HepG2 (cell line): ENCODE data around the gene PANK3. TPM values are rescaled to one million over a fixed set of nuclear protein-coding genes. Genes with fewer than 3 reads are reported as not detected.

Experiments
- ATAC-seq: fragments of 200-7000 bp; cut with Tn5 transposase; 3 replicates; pipeline ENCODE4 v1.9.1; 2020; ENCODE audit warnings: mild to moderate bottlenecking, moderate library complexity
- BruUV-seq: library from RNA; stranded (reverse); fragments of 400-500 nt; replicated peaks from 2 replicates; lab custom pipeline; 2021; lab: Mats Ljungman, UMichigan
- CTCF ChIA-PET: fragments of 300-600 bp; formaldehyde crosslinking; extraction: SDS; loops from one replicate; lab custom pipeline; 2021; ENCODE audit warnings: low total read pairs, inconsistent platforms, low intra/inter-chr PET ratio; lab: Yijun Ruan, JAX
- POLR2A ChIA-PET: fragments of 350-600 bp; sonication (Branson Sonifier 250); formaldehyde crosslinking; loops from one replicate; lab custom pipeline; 2020; ENCODE audit warnings: antibody characterized with exemption, inconsistent platforms; lab: Yijun Ruan, JAX
- DNase-seq: peaks from one replicate; pipeline ENCODE4 v3.0.0-alpha.2; 2015; ENCODE audit warnings: low spot score
- FAIRE-seq: peaks from 3 replicates; lab custom pipeline; 2011; peaks lifted over from hg19 to GRCh38; lab: Jason Lieb, UNC
- H2AFZ ChIP-seq: one replicate; pipeline ENCODE4 v1.6.1; 2011; ENCODE audit warnings: low read length, inconsistent platforms
- H3K27ac ChIP-seq: fragments of 300-600 bp; 3 replicates; pipeline ENCODE4 v1.8.0; 2011; ENCODE audit warnings: mixed run types, mild to moderate bottlenecking, mixed read lengths, low read length, inconsistent platforms; ENCODE audit not compliant: insufficient read depth; ENCODE audit errors: extremely low read length
- H3K27me3 ChIP-seq, 2 experiments: fragments of 200-600 bp in 1 of 2; 2 replicates in 1 of 2; 3 replicates in 1 of 2; pipeline versions ENCODE4 v1.6.0 to v1.8.0; 2011; ENCODE audit warnings: low read length in 2 of 2, mild to moderate bottlenecking in 2 of 2, moderate library complexity in 2 of 2, inconsistent platforms in 1 of 2; ENCODE audit not compliant: insufficient read depth in 2 of 2, control insufficient read depth in 1 of 2
- H3K36me3 ChIP-seq, 2 experiments: fragments of 200-600 bp in 1 of 2; replicated peaks in 1 of 2; 2 replicates in 1 of 2; 3 replicates in 1 of 2; pipeline versions ENCODE4 v1.5.1 to v1.8.0; 2011; ENCODE audit warnings: low read length in 2 of 2, inconsistent platforms in 1 of 2; ENCODE audit not compliant: insufficient read depth in 2 of 2, control insufficient read depth in 1 of 2
- H3K4me1 ChIP-seq: 2 replicates; pipeline ENCODE4 v1.5.1; 2012; ENCODE audit warnings: low read length, inconsistent platforms; ENCODE audit not compliant: insufficient read depth
- H3K4me2 ChIP-seq: 2 replicates; pipeline ENCODE4 v1.6.0; 2011; ENCODE audit warnings: low read depth, low read length, inconsistent platforms
- H3K4me3 ChIP-seq, 3 experiments: fragments of 200-600 bp in 1 of 3; sonication (generic), shearing (Covaris generic) in 1 of 3; replicated peaks in 1 of 3; 2 replicates each; pipeline ENCODE4 v1.5.1; 2011 to 2016; ENCODE audit warnings: low read length in 3 of 3, inconsistent platforms in 2 of 3, low read depth in 2 of 3, mild to moderate bottlenecking in 2 of 3, control low read depth in 1 of 3, mixed read lengths in 1 of 3; ENCODE audit not compliant: insufficient read depth in 1 of 3
- H3K79me2 ChIP-seq: one replicate; pipeline ENCODE4 v1.6.1; 2011; ENCODE audit warnings: low read length, inconsistent platforms; ENCODE audit not compliant: insufficient read depth
- H3K9ac ChIP-seq: 2 replicates; pipeline ENCODE4 v1.6.0; 2011; ENCODE audit warnings: mild to moderate bottlenecking, low read depth, low read length, inconsistent platforms; ENCODE audit not compliant: insufficient read depth
- H3K9me3 ChIP-seq: 2 replicates; pipeline ENCODE4 v1.5.1; 2012; ENCODE audit warnings: mild to moderate bottlenecking, low read length
- H4K20me1 ChIP-seq: 2 replicates; pipeline ENCODE4 v1.6.0; 2011; ENCODE audit warnings: inconsistent platforms, mild to moderate bottlenecking, low read length, moderate library complexity; ENCODE audit not compliant: insufficient read depth
- AHR ChIP-seq: IDR thresholded peaks from 2 replicates; pipeline ENCODE4 v1.6.1; 2018; ENCODE audit warnings: missing genetic modification reagents, missing compliant biosample characterization
- CBFB ChIP-seq: sonication (generic); formaldehyde crosslinking; IDR thresholded peaks from 2 replicates; pipeline ENCODE4 v1.4.0; 2020; ENCODE audit warnings: missing genetic modification reagents
- CEBPB ChIP-seq: IDR thresholded peaks from 2 replicates; pipeline ENCODE4 v1.6.1; 2011; ENCODE audit warnings: low read depth, low read length, improper control_type of control experiment, borderline replicate concordance
- CEBPG ChIP-seq: IDR thresholded peaks from 2 replicates; pipeline ENCODE4 v1.6.1; 2016
- CENPX ChIP-seq: sonication (generic); formaldehyde crosslinking; IDR thresholded peaks from 2 replicates; pipeline ENCODE4 v1.9.0; 2021; ENCODE audit warnings: mild to moderate bottlenecking, missing genetic modification reagents, moderate library complexity
- DMAP1 ChIP-seq: IDR thresholded peaks from 2 replicates; pipeline ENCODE4 v1.6.1; 2016
- HNF4A ChIP-seq: sonication (generic); formaldehyde crosslinking; IDR thresholded peaks from 2 replicates; pipeline ENCODE4 v1.4.0; 2020; ENCODE audit warnings: missing genetic modification reagents
- SIX1 ChIP-seq: sonication (generic); formaldehyde crosslinking; IDR thresholded peaks from 2 replicates; pipeline ENCODE4 v1.4.0; 2020; ENCODE audit warnings: missing genetic modification reagents, borderline replicate concordance
- ZNF3 ChIP-seq: IDR thresholded peaks from 2 replicates; pipeline ENCODE4 v1.7.0; 2017; ENCODE audit warnings: inconsistent platforms
- ZNF652 ChIP-seq: IDR thresholded peaks from 2 replicates; pipeline ENCODE4 v1.6.1; 2016; ENCODE audit warnings: low read depth, borderline replicate concordance
- ZSCAN12 ChIP-seq: sonication (generic); formaldehyde crosslinking; IDR thresholded peaks from 2 replicates; pipeline ENCODE4 v1.9.0; 2021; ENCODE audit warnings: mild to moderate bottlenecking, missing genetic modification reagents
- WGBS: methylation state at CpG from one replicate; pipeline ENCODE4 v1.1.6; 2017; ENCODE audit warnings: low lambda C conversion rate; 5-methylcytosine and 5-hydroxymethylcytosine counted together
- in situ Hi-C: cut with HindIII; loops from 2 replicates; pipeline ENCODE4 v1.10.0; 2017; ENCODE audit warnings: low pct_unique_long_range_greater_than_20kb; ENCODE audit not compliant: extremely low pct_ligation_motif_present
- intact Hi-C: fragments of 100-400 bp; cut with micrococcal nuclease; formaldehyde crosslinking; loops from one replicate; pipeline ENCODE4 v1.10.0; 2022; ENCODE audit not compliant: unreplicated experiment
- polyA plus RNA-seq, 8 experiments: library from polyadenylated mRNA; depleted of rRNA in 3 of 8; stranded (reverse) in 7 of 8; unstranded in 1 of 8; fragments of >200 nt; fragmentation: Illumina TruSeq in 4 of 8; extraction: Trizol in 4 of 8; gene quantifications; 2 replicates each; pipeline versions ENCODE4 v1.2.1 to v1.2.3, GENCODE V29; 2011 to 2016; ENCODE audit warnings: low read depth in 4 of 8, missing spikeins in 1 of 8, mixed read lengths in 1 of 8; ENCODE audit not compliant: insufficient read depth in 1 of 8
- total RNA-seq, 5 experiments: library from RNA; depleted of rRNA; stranded (reverse); fragments of >200 nt; fragmentation: Illumina TruSeq; extraction: Trizol; gene quantifications; 2 replicates each; pipeline ENCODE4 v1.2.3, GENCODE V29; 2016; ENCODE audit warnings: low read depth in 1 of 5
- TF ChIP-seq, protein P1 (sequence below): sonication (generic); formaldehyde crosslinking; IDR thresholded peaks from 2 replicates; pipeline ENCODE4 v1.4.0; 2020; ENCODE audit warnings: missing genetic modification reagents
- TF ChIP-seq, protein P2 (sequence below): sonication (generic); formaldehyde crosslinking; IDR thresholded peaks from 2 replicates; pipeline ENCODE4 v1.8.1; 2023; ENCODE audit warnings: mild to moderate bottlenecking, inconsistent platforms, moderate library complexity, missing genetic modification reagents, borderline replicate concordance
- TF ChIP-seq, protein P3 (sequence below): sonication (generic); formaldehyde crosslinking; IDR thresholded peaks from 2 replicates; pipeline ENCODE4 v1.8.1; 2022; ENCODE audit warnings: low read depth, mild to moderate bottlenecking, missing genetic modification reagents

The PANK3 gene
- total and polyA plus RNA-seq, 2 of the 13 experiments (the other 11 are each of a cell fraction or from before 2014, with no cell fraction given) = 26.9 to 69.5 TPM

DNA sequence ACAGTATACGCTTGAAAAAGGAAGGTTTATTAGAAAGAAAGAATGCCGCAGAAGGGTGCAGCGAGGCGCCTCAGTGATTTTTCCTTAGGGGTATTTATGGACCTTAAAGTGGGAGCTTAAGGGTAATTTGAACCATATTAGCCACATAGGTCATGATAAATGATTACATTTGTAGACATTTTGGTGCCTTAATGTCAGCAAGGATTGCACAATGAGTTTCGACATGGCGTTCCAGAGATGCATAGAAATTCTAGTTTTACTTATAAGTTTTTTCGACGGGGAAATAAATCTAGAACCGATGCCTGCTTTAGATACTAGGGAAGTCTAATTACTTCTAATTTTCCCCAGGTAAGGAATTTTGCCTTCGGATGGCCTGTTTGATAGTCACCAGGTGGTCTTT lies 20.7 kb upstream of the PANK3 start:
- intact Hi-C loops (no loop called here), in situ Hi-C loops (no loop called here)
- peak overlapping the region; percentile 33; the same call in 1 of the 2 replicates for H3K4me2 ChIP-seq
- H4K20me1 ChIP-seq = no peaks in the 10 kb centered on the region
- BruUV-seq = no TSS peak
- no peaks in the 10 kb centered on the region for H3K9me3 ChIP-seq
- 90% methylated on average over 10 of the region's 10 CpGs for WGBS
- no peaks in the 10 kb centered on the region for H3K36me3 ChIP-seq
- 0 out of 2 replicates have a peak overlapping the region, but pooled peaks have one; percentile 3 for H3K9ac ChIP-seq
- TF ChIP-seq CEBPB (peak; percentile 59), CEBPG (0 out of 2 replicates have a peak, but pooled peaks have one; percentile 23), CENPX (CRISPR knock-in tag) (no peak)
- TF ChIP-seq, all 625 proteins: peak for 2
- H3K27ac ChIP-seq = peak overlapping the region; percentile 50
- ATAC-seq = no peak
- peaks cover 69% of the 10 kb centered on the region for H3K4me1 ChIP-seq
- no peak overlapping the region for H2AFZ ChIP-seq
- H3K79me2 ChIP-seq = no peaks in the 10 kb centered on the region
- no peaks in the 10 kb centered on the region for H3K27me3 ChIP-seq
- ChIA-PET POLR2A (no interaction called here), CTCF (no interaction called here)
- no peak for FAIRE-seq
- no peak for DNase-seq
- H3K4me3 ChIP-seq = no peak overlapping the region; a peak in 1 of 6 replicates

DNA sequence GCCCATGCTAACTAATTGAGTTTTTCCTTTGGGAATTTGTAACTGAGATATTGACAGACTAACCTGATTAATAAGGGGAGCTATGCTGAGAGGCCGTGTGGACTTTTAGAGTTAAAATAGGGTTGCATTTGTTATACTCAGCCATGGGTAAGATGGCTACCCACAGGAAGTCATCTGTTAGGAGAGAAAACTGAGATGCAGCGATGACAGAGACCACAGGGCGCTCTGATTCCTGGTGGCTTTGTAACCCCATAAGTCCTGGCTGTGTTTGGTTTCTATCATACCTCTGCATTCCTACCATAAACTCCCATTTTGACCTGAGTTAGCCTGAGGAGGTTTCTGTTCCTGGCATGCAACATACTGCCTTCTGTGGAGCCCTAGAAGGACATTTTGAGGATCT lies 19.5 kb upstream of the PANK3 start:
- H3K9ac ChIP-seq = no peak overlapping the region
- no peak overlapping the region for H3K4me2 ChIP-seq
- H3K4me3 ChIP-seq = no peak overlapping the region
- ATAC-seq (no peak), DNase-seq (no peak), FAIRE-seq (no peak)
- peaks cover 57% of the 10 kb centered on the region for H3K4me1 ChIP-seq
- in situ Hi-C loops = no loop called here
- POLR2A ChIA-PET = no interaction called here
- no peak overlapping the region for H2AFZ ChIP-seq
- no peaks in the 10 kb centered on the region for H4K20me1 ChIP-seq
- no peak overlapping the region for H3K27ac ChIP-seq
- no peaks in the 10 kb centered on the region for H3K9me3 ChIP-seq
- no peaks in the 10 kb centered on the region for H3K36me3 ChIP-seq
- WGBS = 100% methylated on average over 3 of the region's 3 CpGs
- intact Hi-C loops = no loop called here
- no peaks in the 10 kb centered on the region for H3K27me3 ChIP-seq
- no TSS peak for BruUV-seq
- CTCF ChIA-PET = no interaction called here
- H3K79me2 ChIP-seq = no peaks in the 10 kb centered on the region
- TF ChIP-seq ZNF652 (CRISPR knock-in tag) = no peak
- TF ChIP-seq CBFB (CRISPR knock-in tag) = no peak
- TF ChIP-seq, protein P1, sequence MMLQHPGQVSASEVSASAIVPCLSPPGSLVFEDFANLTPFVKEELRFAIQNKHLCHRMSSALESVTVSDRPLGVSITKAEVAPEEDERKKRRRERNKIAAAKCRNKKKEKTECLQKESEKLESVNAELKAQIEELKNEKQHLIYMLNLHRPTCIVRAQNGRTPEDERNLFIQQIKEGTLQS (CRISPR knock-in tag) = no peak
- TF ChIP-seq SIX1 = no peak
- TF ChIP-seq ZSCAN12 (CRISPR knock-in tag) = no peak
- TF ChIP-seq, protein P2, sequence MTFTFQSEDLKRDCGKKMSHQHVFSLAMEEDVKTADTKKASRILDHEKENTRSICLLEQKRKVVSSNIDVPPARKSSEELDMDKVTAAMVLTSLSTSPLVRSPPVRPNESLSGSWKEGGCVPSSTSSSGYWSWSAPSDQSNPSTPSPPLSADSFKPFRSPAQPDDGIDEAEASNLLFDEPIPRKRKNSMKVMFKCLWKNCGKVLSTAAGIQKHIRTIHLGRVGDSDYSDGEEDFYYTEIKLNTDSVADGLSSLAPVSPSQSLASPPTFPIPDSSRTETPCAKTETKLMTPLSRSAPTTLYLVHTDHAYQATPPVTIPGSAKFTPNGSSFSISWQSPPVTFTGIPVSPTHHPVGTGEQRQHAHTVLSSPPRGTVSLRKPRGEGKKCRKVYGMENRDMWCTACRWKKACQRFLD (CRISPR knock-in tag) = no peak
- TF ChIP-seq, protein P3, sequence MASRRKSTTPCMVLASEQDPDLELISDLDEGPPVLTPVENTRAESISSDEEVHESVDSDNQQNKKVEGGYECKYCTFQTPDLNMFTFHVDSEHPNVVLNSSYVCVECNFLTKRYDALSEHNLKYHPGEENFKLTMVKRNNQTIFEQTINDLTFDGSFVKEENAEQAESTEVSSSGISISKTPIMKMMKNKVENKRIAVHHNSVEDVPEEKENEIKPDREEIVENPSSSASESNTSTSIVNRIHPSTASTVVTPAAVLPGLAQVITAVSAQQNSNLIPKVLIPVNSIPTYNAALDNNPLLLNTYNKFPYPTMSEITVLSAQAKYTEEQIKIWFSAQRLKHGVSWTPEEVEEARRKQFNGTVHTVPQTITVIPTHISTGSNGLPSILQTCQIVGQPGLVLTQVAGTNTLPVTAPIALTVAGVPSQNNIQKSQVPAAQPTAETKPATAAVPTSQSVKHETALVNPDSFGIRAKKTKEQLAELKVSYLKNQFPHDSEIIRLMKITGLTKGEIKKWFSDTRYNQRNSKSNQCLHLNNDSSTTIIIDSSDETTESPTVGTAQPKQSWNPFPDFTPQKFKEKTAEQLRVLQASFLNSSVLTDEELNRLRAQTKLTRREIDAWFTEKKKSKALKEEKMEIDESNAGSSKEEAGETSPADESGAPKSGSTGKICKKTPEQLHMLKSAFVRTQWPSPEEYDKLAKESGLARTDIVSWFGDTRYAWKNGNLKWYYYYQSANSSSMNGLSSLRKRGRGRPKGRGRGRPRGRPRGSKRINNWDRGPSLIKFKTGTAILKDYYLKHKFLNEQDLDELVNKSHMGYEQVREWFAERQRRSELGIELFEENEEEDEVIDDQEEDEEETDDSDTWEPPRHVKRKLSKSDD (CRISPR knock-in tag) = no peak
- no peak for TF ChIP-seq AHR (CRISPR knock-in tag)
- no peak for TF ChIP-seq DMAP1 (CRISPR knock-in tag)
- TF ChIP-seq ZNF3 = no peak
- TF ChIP-seq HNF4A (CRISPR knock-in tag) = no peak
